D341Med (cell line): Measurements from ENCODE around the gene ANP32E.

Experiments
- DNase-seq: peaks from one replicate; pipeline ENCODE4 v3.0.0; 2012; ENCODE audit warnings: low spot score

Gene ANP32E

DNA sequence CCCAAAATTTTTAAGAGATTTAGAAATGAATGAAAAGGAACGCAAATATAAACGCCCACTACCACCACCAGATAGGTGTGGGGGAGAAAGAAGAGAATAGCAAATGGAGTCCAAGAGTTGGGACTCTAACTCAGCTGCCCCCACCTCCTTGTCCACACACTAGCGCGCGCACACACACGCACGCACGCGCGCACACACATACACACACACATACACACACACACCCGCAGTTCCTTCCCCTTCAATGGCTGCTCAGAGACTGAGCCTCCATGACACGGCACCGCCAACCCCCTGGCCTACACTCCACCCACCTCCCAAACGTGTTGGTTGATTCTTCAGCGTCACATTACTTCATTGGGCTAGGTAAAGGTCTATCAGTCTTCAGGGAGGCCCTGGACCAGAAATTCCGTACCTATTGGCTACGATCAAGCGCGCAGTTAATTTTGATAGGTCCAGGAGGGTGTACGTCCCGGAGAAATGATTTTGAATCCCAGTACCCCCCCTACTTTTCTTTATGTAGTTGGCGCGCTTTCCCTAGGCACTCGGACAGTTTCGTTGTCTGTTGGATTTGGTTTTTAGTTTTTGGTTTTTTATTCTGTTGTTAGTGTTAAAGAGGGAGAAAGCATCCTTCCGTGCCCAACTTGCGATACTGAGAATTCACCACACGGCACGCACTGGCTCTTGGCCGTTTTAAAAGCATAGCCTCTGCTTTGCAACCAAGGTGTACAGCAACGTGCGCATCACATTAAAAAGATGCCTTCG lies at the start of gene ANP32E:
Gene ANP32E (minus strand): TSS at position 261 of the 762 bp plus-strand sequence. CDS start 326 bp downstream, outside the sequence.
- DNase-seq: peak; percentile 96

DNA sequence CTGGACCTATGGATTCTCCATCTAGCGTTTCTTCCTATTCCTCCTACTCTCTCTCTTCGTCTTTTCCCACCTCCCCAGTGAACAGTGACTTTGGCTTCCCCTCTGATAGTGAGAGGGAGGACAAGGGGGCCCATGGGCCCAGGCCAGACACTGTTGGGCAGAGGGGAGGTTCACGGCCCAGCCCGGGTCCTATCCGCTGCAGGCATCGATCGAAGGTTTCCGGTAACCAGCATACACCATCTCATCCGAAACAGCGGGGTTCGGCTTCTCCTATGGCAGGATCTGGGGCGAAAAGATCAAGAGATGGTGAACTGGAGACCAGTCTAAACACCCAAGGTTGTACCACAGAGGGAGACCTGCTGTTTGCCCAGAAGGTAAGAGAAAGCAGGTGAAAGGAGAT lies 47.3 kb upstream of the ANP32E start:
- DNase-seq: no peak

DNA sequence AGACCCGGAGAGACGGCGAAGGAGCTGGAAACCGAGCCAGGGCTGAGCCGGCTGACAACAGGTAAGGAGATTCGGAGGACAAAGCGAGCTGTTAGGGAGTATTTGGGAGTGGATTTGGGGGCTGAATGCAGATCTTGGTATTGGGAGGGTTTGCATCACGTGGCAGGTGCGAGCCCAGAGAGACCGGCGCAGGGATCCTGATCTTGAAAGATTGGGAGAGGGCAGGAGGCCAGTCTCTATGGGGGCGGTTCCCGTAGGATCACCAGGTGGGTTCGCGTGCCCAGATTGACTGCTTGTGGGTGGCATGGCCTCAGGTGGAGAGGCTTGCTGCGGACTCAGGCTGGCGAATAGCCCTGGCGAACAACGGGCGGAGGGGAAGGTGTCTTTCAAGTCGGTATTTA lies 46.6 kb upstream of the ANP32E start:
- DNase-seq: no peak

DNA sequence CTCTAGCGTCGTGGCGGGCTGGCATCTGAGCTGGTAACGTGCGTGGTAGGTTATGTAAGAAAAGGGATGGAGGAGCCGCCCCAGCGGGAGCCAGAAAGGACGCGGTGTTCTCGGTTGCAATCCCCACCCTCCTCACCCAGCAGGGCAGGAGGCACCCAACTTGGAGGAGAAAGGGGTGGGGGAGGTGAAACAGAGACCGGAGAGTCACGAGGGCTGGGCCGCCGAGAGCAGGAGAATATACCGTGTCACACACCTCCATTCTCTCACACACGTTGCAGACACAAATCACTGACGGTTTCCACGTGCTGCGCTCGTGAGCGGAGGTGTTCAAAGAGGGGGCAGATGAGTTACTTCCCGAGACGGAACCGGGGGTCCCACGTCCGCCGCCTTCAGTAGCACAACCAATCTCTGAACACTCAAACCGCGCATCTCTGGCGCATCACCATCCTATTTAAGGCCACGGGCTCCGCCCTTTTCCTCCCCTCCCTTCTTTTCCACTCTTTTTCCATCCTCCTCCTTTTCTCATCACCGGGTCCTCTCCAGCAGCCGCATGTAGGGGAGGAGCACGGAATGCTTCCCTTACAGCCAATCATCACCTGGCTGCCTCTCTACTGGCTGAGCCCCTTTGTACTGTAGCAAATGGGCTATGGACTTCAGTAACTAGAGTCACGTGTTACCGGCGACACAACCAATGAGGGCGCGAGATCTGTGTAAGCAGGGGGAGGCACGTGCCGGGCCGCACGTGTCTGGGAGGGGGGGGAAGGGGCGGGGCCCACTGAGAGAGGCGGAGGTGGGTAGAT lies 46.0 kb upstream of the ANP32E start, which contains the start of gene CIART:
Gene CIART (plus strand): TSS at position 797 of the 800 bp plus-strand sequence. CDS start 714 bp downstream, outside the sequence.
- no peak for DNase-seq

DNA sequence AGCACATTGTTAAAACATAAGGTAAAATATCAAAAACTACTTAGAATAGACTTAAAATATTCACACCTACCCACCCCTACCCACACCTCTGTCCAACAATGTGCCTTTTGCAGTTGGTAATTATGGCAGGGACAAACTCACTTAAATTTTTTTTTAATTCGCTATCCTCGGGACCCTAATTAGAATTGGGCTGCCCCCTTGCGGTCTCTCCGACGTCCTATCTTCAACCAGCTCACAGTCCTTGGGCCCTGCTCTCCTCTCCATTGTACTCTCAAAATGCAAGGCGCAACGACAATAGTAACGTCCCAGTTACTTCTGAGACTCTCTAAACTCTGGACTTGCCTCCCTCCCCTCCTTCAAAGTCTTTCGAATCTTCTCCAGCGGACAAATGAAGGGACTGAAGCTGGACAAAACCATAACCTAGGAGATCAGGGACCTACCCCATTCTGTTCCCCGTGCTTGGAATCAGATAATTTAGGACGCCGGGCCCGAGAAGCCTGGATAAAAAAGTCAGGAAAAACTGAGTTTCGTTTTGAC lies 45.4 kb upstream of the ANP32E start:
- DNase-seq: peak; percentile 73

DNA sequence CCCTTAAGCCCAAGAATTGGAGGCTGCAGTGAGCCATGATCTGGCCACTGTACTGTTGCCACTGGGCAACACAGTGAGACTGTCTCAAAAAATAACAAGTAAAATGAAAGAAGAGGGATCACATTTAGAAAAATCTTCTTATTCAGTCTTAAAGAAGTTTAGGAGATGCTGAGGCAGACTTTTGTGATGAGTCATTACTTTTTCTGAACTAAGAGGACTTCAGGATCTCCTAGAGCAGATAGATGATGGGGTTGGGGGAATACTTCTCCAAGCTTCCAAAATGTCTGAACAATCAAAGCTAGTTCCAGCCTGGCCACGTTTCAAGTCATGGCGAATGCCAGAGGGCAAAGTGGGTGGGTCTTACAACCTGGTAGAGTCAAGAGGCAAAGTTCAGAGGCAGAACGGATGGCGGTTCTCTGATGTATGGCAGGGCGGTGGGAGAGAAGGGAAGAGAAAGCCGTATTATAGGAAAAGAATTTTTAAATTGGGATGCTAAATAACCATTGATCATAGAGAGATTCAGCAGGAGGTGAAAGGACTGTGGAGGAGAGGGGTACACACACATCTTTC lies 44.3 kb upstream of the ANP32E start:
- no peak for DNase-seq

DNA sequence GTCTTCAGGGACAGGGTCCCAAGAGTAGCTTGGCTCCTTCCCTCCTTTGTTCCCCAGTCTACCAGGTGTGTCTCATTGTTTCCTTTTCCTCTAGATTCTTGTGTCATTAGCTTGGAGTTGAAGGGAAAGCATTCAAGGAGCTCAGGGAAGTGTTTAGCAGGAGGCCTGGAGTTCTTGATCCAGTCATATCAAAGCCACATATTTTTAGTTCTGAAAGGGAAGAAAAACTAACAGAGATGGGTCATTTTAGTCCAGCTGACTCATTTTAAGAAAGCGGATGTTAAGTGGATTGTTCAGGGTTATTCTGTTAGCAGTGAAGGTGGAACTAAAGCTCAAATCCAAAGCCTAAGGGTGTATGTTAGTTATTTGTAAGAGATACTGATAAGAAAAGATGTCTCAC lies 37.4 kb upstream of the ANP32E start:
- no peak for DNase-seq

DNA sequence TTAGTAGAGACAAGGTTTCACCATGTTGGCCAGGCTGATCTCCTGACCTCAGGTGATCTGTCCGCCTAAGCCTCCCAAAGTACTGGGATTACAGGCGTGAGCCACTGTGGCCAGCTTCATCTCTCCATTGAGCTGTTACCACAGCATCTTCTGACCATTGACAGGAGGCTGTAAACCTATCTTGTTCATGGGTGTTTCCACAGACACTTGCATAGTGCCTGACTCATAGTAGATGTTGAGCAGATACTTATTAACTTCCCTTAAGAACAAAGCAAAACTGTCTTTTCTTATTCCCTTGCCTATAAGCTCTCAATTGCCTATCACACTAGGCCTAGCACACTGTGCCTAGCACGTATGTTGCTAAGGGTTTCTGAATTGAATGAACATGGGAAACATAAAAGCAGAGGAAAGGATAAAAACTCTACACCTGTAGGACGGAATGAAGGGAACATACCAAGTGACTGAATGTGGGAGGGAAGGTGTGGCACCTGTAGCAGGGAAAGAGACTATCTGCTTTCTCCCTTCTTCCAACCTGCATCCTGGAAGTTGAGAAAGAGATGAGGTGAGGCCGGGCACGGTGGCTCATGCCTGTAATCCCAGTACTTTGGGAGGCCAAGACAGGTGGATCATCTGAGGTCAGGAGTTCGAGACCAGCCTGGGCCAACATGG lies 35.5 kb upstream of the ANP32E start:
- no peak for DNase-seq

DNA sequence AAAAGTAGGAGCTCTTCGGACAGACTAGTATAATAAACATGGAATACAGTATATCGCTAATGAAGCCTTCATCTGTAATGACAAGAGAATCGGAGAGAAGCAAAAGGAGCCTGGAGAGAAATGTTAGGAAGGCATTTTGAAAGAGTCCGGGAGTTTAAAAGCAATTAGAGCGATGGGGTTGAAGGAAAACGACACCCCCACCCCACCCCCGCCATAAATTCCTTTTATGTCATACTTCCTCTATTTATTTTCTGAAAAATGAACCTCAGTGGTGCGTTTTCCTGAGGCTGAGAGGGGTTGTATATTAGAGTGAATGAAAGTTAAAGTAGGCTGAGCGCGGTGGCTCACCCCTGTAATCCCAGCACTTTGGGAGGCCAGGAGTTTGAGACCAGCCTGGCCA lies 33.5 kb upstream of the ANP32E start:
- DNase-seq: no peak

DNA sequence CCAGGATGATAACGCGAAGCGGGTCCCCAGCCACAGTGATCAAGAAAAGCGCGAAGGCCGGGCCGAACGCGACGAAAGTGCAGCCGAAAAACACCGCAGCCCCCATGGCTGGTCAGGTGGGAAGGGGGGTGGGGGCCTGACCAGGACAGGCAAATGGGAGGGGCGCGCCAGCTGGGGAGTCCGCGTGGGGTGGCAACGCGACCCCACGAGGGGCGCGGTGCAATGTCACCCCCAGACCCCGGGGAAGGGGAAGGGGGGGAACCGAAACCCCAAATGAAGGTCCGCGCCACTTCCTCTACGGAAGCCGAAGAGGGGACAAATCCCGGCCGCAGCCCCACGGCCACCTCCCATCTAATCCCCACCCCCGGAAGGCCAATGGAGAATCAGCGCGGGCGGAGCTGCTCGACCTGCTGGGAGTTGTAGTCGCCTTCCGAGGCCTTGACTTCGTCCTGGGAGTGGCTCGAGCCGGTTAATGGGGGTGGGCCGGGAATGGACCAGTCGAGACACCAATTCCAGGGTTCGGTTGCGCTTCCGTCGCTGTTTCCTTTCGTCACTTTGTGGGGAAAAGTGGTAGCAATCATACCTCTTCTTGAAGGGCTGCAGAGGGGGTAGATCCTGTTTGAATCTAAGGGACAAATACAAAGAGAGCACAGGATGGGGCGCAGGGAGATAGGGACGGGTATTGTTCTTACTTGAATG lies 32.9 kb upstream of the ANP32E start, which contains the start of gene APH1A:
Gene APH1A (minus strand): TSS at position 312 of the 699 bp plus-strand sequence. CDS start 206 bp downstream, at position 106.
- DNase-seq: peak; percentile 100

DNA sequence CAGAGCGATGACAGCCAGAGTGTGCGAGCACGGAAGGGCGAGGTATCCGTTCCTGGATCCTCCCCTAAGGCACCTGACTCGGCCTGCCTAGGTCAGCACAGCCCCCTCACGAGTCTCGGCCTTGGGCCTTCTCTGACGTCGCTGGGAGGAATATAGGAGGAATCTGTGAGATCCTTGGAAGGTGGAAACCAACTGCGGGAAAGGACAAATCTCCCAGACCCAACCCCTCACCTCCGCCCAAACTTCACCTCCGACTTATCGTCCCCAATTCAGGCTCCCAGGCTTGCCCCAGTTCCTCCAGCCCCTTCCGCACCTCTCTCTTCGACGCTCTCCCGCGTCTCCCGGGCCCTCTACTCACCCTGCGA lies 32.4 kb upstream of the ANP32E start:
- DNase-seq: no peak

DNA sequence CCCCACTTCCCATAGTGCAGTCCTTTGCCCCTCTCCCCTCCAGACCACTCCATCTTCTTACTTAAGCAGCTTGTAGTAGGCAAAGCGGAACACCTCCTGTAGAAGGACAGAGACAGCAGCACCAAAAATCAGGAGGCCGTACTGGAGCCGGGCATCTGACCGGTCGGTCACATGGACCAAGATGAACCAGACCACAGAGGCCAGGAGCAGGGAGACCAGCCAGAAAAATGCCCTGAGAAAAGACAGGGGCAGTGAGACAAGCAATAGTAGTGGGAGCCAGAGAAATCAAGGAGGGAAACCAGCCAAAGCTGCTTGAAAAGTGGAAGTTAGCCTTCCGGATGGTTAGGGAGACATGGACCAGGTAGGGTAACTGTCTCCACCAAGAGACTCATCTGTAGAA lies 32.0 kb upstream of the ANP32E start:
- no peak for DNase-seq

DNA sequence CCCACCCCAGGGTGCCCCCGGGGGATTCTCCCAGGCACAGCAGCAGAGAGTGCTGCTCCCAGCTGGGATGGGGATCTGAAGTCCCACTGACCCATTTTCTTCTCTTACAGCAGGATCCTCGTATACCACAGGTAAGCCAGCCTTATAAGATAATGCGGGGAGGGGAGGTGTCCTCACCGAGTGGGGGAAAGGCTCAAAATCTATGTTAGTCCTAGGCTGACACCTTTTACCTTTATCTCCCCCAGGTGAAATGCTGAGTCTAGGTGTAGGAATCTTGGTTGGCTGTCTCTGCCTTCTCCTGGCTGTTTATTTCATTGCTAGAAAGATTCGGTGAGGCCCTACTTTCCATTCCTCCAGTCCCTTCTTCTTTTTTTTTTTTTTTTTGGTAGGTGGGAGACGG lies 27.6 kb upstream of the ANP32E start:
- no peak for DNase-seq

DNA sequence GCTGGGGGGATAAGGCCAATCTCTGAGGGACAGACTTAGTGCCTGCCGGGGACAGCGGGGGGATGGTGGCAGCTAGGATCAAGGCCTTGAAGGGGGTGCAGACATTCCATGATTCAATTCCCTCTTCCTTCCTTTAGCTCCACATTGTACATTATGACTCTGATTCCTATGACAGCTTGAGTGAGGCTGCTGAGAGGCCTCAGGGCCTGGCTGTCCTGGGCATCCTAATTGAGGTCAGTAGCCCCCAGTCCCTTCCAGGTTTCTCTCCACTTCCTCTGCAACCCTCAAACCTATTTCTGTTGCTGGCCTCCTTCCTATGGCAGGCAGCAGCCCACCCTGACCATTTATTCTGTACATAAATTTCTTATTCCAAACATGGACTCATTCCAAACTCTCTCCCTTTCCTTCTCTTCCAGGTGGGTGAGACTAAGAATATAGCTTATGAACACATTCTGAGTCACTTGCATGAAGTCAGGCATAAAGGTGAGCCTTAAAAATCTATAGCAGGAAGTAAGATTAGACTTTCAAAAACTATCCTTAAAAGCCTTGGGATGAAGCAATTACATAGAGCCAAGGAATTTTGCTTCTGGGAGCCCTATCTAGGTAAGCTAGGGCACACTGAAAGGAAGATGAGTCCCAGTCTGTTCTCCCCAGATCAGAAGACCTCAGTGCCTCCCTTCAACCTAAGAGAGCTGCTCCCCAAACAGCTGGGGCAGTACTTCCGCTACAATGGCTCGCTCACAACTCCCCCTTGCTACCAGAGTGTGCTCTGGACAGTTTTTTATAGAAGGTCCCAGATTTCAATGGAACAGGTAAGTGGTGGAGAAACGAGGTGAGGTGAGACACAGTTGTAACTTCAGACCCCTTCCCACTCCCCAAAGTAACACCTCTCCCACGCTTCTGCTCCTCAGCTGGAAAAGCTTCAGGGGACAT lies 26.7 kb upstream of the ANP32E start:
- no peak for DNase-seq

DNA sequence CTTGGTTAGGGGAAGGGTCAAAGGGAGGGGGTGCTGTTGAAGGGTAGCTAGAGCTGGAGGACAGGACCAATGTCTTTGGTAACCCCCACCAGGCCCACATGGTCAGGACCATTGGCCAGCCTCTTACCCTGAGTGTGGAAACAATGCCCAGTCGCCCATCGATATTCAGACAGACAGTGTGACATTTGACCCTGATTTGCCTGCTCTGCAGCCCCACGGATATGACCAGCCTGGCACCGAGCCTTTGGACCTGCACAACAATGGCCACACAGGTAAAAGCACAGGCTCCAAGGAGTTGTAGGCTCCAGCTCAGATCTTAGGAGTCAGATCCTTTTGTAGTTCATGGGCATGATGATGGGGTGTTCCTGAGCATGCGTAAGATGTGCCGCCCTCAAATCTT lies 25.5 kb upstream of the ANP32E start:
- no peak for DNase-seq

DNA sequence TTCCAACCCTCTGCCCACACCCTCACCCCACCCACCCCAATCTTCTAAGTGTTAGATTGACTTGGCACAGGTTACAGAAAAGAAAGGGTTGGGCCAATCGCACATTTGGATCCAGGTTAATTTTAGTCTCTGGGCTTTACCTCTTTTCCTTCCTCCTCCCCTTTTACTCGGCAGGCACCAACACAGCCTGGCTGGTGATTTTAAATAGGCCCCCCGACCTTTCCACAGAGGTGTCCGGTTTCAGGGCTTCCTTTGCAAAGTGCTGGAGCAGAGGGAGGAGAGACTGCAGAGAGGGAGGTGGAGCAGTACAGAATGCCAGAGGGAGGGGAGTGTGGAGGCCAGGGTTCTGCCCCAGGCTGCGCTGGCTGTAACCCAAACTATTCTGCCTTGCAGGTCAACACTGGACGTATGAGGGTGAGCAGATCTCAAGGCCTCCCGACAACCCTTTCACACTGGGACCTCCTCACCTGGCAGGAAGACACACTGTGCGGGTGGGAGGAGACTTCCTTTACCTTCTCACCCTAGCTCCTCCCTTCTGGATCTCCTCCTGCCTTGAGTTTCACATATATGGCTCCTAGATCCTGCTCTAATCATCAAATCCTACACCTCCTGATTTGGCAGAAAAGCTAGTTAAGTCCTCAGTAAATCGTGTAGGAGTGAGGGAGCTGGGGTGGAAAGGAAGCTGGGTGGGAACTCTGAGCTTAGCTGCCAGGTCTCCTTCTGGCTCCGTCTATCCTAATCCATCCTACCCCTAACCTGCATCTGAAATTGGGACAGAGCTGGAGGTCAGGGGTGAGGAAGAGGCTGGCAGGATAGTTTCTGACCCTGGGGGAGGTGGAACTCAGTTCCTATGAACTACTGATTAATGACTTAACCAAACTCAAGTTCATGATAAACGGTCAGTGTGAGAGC lies 24.1 kb upstream of the ANP32E start:
- DNase-seq: no peak

DNA sequence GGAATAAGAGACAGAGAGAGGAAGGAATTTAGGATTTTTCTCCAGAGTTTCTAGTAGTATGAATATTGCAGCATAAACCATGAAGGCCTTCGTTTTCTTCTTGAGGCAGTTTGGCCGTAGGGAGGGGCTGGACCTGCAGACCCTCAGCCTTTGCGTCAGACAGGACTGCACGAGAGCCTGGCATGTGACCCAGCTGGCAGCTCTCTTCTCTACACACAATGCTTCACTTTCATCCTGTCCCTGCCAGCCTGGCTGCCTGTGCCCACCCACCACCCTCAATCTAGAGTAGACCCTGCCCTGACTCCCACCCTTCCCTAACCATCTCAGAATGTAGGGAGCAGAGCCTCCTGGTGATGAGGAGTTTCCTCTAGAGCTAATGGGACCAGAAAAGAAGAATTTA lies 23.3 kb upstream of the ANP32E start:
- no peak for DNase-seq

DNA sequence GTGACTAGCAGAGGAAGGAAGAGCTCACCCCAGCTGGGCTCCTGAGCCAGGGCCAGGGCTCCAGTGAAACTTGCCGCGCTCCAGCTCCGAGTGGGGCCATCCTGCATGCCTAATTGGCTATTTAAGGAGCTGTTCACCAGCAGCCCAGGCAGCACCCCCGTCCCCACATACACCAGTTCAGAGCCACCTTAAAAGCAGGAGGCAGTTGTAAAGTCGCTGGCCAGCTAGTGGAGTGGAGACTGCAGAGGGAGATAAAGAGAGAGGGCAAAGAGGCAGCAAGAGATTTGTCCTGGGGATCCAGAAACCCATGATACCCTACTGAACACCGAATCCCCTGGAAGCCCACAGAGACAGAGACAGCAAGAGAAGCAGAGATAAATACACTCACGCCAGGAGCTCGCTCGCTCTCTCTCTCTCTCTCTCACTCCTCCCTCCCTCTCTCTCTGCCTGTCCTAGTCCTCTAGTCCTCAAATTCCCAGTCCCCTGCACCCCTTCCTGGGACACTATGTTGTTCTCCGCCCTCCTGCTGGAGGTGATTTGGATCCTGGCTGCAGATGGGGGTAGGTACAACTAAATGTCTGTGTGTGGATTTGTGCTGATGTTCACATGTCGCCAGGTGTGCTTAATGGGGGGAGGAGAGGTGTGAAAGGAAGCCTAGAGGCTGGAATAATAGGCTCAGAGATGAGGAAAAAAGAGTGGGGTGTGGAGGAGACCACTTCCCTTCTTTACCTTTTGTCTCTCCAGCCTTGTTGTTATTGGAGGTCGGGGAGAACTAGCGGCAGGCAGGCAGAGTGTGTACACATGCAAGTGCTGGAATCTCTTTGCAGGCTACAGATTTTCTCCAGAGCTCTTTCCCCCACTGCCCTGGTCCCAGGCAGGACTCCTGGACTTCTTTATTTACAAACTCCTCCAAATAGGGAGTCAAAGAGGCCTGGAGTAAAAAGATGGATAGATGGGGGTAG lies 22.0 kb upstream of the ANP32E start, which contains the start of gene CA14:
Gene CA14 (plus strand): TSS at position 151 of the 962 bp plus-strand sequence. CDS start 355 bp downstream, at position 506.
- DNase-seq: no peak
